SKM-1 (cell line): ENCODE measurements around the gene MROH2B.
"Not testable (repeated sequence)": the region's sequence is repeated elsewhere in the genome, so short reads cannot be mapped to it uniquely, and the experiment has no call there.

Experiments
- DNase-seq: peaks from one replicate; lab custom pipeline; 2025; ENCODE audit not compliant: unreplicated experiment; lab: John Stamatoyannopoulos, UW

Gene MROH2B

GRCh38 chr5:41032973-41033372, 38.2 kb downstream of the MROH2B start:
- DNase-seq: no peak

- not testable (repeated sequence) for DNase-seq
Observed at GRCh38 chr5:41022600-41022999, 48.5 kb downstream of the MROH2B start.

GRCh38 chr5:41012318-41012717, 58.8 kb downstream of the MROH2B start:
- no peak for DNase-seq

GRCh38 chr5:41010572-41010971, 60.6 kb downstream of the MROH2B start:
- DNase-seq: no peak

- DNase-seq: no peak
Observed at GRCh38 chr5:41009232-41009631, 61.9 kb downstream of the MROH2B start.

- DNase-seq: no peak
Observed at GRCh38 chr5:41004931-41005330, 66.2 kb downstream of the MROH2B start.

- DNase-seq: no peak
Observed at GRCh38 chr5:41003670-41004376, 67.3 kb downstream of the MROH2B start.

- no peak for DNase-seq
Observed at GRCh38 chr5:40999966-41000365, 71.2 kb downstream of the MROH2B start.

GRCh38 chr5:40999142-40999541, 72.0 kb downstream of the MROH2B start:
- no peak for DNase-seq

- no peak for DNase-seq
Observed at GRCh38 chr5:40995801-40996586, 75.1 kb downstream of the MROH2B start.

- DNase-seq: no peak
Observed at GRCh38 chr5:40991981-40992559, 79.1 kb downstream of the MROH2B start.

- DNase-seq: no peak
Observed at GRCh38 chr5:40991168-40991980, 79.8 kb downstream of the MROH2B start.

GRCh38 chr5:40988746-40989510, 82.2 kb downstream of the MROH2B start:
- no peak for DNase-seq

GRCh38 chr5:40987349-40987748, 83.8 kb downstream of the MROH2B start:
- no peak for DNase-seq

- no peak for DNase-seq
Observed at GRCh38 chr5:40986666-40987065, 84.5 kb downstream of the MROH2B start.

GRCh38 chr5:40985501-40985900, 85.6 kb downstream of the MROH2B start:
- no peak for DNase-seq

GRCh38 chr5:40984884-40985283, 86.3 kb downstream of the MROH2B start:
- DNase-seq: no peak

GRCh38 chr5:40983781-40984180, 87.4 kb downstream of the MROH2B start:
- no peak for DNase-seq

GRCh38 chr5:40981420-40981819, 89.7 kb downstream of the MROH2B start:
- DNase-seq: no peak

GRCh38 chr5:40976836-40977235, 94.3 kb downstream of the MROH2B start:
- no peak for DNase-seq

GRCh38 chr5:40976041-40976440, 95.1 kb downstream of the MROH2B start:
- no peak for DNase-seq
